Stimulated activated CD4-positive, alpha-beta T cell treated with anti-CD3 and anti-CD28 coated beads, TNF-alpha, amount 100 ng/mL, for 48 hours (primary cell): ENCODE data around the gene CRYM.
"Not testable (repeated sequence)": the region's sequence is repeated elsewhere in the genome, so short reads cannot be mapped to it uniquely, and the experiment has no call there.

Experiments used
- DNase-seq, 3 donors: peaks; one replicate each; pipeline ENCODE4 v3.0.0-alpha.2; 2020; ENCODE audit warnings: low read depth in 3 of 3

CRYM gene

GRCh38 chr16:21279501-21279900 is 1.4 kb upstream of the CRYM start:
- DNase-seq, result no peak

DNA sequence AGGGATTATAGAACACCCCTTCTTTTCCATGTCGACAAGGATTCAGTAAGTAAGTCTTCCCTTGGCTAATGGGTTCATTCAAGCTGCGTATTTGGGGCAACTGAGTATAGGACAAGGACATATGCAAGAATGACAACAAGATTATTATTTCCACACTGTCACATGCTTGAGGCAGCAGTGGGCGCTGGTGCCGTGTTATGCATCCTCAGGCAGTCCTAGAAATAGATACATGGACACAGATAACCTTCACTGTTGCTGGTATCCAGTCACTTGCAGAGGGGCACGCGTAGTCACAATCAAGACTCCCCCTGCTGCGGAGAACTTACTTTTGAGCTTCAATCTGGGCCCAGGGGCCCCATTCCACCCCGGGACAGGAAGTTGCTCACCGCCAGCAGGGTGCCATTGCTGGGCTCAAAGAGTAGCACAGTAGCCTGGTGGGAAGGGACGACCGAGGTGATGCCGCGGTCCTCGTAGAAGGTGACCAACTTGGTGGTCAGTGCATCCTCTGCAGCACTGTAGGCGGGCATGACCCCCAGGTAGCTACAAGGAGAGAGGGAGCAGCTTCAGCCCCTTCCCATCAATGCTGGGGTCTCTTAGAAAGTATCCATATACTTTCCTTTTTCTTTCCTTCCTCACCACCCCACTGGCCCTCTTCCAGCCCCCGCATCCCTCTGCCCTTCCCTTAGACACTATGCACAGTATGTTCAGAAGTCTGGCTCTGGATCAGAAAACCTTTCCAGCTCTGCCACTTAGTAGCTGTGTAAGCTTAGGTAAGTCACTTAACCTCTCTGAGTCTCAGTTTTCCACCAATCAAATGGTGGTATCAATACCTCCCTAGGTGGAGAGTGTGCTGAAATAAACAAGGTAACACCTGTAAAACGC is 804 bp downstream of the CRYM start:
- DNase-seq, result no peak

GRCh38 chr16:21276090-21276489 is 2.0 kb downstream of the CRYM start:
- no peak for DNase-seq

DNA sequence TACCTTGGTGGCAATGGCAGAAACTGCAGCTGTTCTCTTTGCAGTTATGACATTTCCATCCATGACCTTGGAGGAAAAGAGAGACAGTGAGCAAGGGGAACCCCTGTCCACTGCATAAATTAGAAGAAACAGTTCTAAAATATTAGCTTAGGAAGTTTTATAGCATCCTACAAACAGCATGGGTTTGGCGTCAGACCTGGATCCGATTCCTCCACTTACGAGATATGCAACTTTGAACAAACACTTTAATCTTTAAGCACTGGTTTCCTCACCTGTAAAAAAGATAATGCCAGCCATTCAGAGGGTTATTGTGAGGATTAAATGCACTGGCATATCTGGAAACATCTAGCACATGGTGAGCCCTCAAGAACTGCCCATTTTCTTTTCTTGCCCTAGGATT is 2.6 kb downstream of the CRYM start:
- no peak for DNase-seq

DNA sequence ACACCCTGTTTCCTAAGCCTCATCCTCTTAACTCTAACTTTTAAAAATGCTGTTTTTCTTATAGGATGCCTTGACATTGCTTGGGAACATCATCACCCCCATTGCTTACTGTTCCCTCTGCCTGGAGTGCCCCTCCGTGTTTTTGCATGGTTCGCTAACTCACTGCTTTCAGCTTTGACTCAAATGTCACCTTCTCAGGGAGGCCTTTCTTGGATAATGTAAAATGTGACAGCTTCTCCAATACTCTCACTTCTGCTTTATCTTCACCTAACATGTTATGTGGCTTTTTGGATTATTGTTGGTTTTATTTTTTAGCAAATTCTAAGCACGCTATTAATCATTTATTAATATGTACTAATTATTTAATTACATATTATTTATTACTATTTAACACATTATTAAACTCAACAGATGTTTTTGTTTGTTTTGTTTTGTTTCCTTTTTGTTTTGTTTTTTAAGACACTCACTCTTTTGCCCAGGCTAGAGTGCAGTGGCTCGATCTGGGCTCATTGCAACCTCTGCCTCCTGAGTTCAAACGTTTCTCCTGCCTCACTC is 3.8 kb downstream of the CRYM start:
- DNase-seq, result no peak

- not testable (repeated sequence) for DNase-seq
These were observed 5.3 kb downstream of the CRYM start for GRCh38 chr16:21272763-21273162.

DNA sequence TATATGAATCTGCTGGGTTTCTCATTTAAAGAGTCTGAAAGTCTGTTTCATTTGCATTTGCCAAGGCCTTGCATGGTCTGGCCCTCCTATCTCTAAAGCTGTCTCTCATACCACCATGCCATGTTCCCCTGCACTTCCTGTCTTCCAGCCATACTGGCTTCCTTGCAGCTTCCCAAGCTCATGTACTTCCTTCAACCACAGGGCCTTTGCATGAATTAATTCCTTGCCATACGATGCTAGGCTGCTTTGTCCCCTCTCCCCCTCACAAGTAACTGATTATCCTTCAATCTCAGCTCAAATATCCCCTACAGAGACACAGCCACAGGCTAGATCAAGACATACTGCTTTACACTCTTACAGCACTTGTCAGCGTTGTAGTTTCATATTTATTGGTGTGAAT is 5.8 kb downstream of the CRYM start:
- DNase-seq, result no peak

DNA sequence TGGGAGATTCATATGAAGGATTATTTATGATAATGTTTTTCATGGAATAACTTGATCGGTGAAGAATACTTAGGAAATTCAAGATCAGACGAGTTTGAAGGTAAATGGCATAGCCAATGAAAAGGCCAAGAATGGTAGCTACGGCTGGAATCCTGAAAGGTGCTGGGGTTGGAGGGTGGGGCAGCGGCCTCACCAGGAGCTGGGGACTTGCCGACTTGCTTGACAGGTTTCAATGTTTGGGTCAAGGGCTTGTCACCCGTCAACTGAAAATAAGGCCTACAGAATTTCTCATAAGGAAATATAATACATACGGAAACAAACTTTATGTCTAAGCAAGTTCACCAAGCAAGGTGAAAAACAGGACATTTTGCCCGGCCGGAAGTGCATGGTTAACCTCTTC is 9.9 kb downstream of the CRYM start:
- no peak for DNase-seq

DNA sequence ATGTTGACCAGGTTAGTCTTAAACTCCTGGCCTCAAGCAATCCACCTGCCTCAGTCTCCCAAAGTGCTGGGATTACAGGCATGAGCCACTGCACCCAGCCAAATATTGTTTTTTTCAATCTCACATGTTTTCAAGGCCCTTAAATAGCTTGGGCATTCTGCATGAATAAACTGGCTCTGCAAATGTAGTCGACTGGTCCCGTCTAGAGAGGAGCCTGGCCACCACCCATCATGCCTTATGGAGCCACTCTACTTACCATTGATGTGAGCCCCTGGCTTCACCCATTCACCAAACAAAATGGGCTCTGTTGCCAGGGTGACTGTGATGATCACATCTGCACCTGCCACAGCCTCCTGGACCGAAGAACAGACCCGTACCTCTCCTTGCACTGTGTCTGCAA is 10.8 kb downstream of the CRYM start:
- no peak for DNase-seq

- no peak for DNase-seq
These were observed 12.8 kb downstream of the CRYM start for GRCh38 chr16:21265104-21265837.

DNA sequence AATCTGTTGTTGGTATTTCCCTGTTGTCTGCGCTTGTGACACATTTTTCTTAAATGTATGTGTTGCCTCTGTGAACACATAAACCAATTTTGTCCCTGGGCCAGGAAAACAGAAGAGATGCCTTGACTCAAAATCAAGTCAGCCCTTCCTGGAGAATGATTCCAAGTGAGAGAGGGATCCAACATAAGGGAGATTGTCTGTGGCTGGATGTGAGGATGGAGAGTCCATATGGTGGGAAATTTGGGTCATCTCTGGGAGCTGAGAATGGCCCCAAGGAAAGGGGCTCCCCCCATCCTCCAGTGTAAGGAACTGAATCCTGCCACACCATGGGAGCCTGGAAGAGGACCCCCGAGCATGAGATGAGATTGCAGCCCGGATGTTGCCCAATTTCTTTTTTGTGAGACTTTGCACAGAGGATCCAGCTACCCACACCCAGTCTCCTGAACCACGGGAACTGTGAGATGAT is 13.5 kb downstream of the CRYM start:
- no peak for DNase-seq

- no peak for DNase-seq
These were observed 14.2 kb downstream of the CRYM start for GRCh38 chr16:21263640-21264570.

- DNase-seq, result no peak
These were observed 15.1 kb downstream of the CRYM start for GRCh38 chr16:21262779-21263639.

GRCh38 chr16:21260870-21261791 is 17.0 kb downstream of the CRYM start:
- DNase-seq, result no peak

DNA sequence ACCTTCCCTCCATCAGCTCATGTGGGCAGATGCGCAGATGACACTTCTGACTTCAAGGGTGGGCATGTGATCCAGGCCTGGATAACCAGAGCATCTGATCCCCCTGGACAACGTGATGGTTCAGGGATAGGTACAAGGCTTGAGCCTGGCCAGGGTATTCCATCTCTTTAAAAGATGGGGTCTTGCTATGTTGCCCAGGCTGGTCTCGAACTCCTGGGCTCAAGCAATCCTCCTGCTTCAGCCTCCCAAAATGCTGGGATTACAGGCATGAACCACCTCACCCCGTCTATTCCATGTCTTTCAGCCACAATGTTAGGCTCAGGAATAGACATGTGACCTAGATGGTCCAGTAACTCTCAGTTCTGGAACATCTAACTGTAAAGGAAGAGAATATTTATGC is 20.8 kb downstream of the CRYM start:
- DNase-seq, result no peak

DNA sequence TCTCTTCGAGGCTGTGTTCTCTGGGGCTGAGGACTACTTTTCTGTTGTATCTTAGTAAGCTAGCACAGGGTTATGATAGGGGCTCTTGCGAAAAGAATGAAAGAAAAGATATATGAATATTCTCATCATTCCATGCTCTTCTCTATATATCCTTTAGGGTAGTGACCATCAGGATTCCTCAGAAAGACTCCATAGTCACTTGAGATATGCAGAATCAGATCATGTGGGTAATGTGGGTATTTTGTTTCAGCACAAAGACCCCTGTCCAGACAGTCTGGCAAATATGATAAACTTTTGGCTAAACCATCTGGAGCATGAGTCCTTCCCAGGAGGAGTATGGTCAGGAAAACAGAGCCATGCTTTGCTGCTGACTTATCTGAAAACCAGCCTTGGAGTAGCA is 21.5 kb downstream of the CRYM start:
- no peak for DNase-seq

GRCh38 chr16:21253470-21253869 is 24.6 kb downstream of the CRYM start:
- DNase-seq, result no peak

DNA sequence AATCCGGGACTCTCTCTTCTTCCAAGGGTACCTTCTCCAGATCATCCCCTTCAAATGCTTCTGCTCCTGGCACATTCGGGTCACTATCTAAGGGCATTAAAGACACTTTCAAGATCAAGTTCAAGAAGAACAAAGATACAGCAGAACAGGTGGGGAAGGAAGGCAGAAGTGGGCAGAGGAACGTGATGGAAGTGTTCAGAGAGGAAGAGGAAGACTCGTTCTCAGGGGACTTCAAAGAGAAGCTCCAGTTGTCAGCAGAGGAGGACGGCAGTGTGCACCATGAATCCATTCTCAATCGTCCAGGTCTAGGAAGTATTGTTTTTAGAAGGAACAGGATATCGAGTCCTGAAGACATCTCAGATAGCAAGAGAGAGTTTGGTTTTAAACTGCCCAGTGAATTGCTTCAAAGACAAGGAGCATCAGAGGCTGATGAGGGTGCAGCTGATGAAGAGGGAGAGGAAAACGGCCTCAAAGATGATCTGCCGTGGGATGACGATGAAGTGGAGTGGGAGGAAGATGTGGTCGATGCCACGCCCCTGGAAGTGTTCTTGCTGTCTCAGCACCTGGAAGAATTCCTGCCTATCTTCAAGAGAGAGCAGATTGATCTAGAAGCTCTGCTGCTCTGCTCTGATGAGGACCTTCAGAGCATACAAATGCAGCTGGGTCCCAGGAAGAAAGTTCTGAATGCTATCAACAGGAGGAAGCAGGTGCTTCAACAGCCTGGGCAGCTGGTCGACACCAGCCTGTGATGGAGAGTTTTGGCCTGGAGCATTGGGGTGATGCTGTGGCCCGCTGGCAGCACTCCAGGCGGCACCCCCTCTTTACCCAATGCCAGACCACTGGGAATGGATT is 27.8 kb downstream of the CRYM start:
- no peak for DNase-seq

- DNase-seq, result not testable (repeated sequence)
These were observed 29.9 kb downstream of the CRYM start for GRCh38 chr16:21248179-21248578.
